UCSD-AML1 (cell line): ENCODE data around the gene PHACTR4.
"Not testable (repeated sequence)": the region's sequence is repeated elsewhere in the genome, so short reads cannot be mapped to it uniquely, and the experiment has no call there.

Source experiments
- DNase-seq: peaks from one replicate; lab custom pipeline; 2025; ENCODE audit not compliant: unreplicated experiment; lab: John Stamatoyannopoulos, UW

The PHACTR4 gene

GRCh38 chr1:28369371-28370238 lies at the start of gene PHACTR4:
TSS of gene PHACTR4 (plus strand) at chr1:28369740. CDS start at chr1:28407448, 37,708 bp downstream.
- DNase-seq, result peak; percentile 89

- DNase-seq, result no peak
These were observed 47.3 kb upstream of the PHACTR4 start for GRCh38 chr1:28322194-28322593.

DNA sequence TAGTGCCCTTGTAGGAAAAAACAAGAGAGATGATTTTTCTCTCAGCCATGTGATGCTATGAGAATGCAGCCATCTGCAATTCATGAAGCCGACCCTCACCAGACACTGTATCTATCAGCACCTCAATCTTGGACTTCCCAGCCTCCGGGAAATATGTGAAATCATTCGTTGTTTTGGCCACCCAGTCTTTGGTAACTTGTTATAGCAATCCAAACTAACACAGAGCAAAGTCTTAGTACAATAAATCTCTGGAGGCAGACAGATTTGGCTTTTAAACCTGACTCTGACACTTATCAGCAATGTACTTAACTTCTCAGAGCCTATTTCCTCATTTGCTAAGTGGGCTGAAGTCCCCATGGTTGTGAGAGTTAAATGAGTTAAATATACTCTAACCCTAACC lies 45.8 kb upstream of the PHACTR4 start:
- DNase-seq, result no peak

DNA sequence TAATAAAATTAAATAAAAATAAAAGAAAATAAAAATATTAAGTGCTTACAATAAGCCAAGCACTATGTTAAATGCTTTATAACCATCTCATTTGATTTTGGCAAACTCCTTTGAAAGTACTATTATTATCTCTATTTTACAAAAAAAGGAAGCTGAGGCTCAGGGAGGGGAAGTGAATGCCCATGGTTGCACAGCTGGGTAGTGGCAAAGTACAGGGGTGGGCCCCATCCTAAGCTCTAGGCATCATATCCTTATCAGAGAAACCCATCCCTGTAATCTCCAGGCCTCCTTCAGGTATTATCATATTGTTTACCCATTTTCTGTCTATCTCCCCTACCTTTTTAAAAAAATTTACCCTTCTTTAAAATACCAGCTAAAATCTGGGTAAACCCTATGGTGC lies 43.0 kb upstream of the PHACTR4 start:
- no peak for DNase-seq

DNA sequence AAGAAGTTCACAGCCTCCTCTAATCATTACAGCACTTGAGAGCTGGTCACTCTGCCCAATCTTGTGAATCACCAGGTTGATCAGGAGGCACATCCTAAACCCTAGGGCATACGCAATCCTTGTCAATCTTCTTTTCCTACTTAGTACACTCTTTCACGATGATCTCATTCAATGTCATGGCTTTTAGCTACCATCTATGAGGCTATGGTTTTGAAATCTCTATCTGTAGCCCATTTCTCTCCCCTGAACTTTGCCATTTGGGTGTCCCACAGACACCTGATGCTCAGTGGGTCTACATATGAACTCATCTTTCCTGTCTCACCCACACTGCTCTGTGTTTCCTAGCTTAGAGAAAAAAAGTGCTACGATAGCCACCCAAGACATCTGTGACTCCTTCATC lies 42.6 kb upstream of the PHACTR4 start:
- DNase-seq, result no peak

DNA sequence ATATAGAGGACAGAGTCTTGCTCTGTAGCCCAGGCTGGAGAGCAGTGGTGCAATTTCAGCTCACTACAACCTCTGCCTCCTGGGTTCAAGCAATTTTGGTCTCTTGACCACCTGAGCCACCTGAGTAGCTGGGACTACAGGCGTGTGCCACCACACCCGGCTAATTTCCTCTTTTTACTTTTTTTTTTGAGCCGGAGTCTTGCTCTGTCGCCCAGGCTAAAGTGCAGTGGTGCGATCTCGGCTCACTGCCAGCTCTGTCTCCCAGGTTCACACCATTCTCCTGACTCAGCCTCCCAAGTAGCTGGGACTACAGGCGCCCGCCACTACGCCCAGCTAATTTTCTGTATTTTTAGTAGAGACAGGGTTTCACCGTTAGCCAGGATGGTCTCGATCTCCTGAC lies 42.1 kb upstream of the PHACTR4 start:
- not testable (repeated sequence) for DNase-seq

- no peak for DNase-seq
These were observed 41.3 kb upstream of the PHACTR4 start for GRCh38 chr1:28328228-28328648.

GRCh38 chr1:28329395-28330153 lies 40.0 kb upstream of the PHACTR4 start:
- DNase-seq, result peak; percentile 40

- no peak for DNase-seq
These were observed 30.6 kb upstream of the PHACTR4 start for GRCh38 chr1:28338897-28339296.

DNA sequence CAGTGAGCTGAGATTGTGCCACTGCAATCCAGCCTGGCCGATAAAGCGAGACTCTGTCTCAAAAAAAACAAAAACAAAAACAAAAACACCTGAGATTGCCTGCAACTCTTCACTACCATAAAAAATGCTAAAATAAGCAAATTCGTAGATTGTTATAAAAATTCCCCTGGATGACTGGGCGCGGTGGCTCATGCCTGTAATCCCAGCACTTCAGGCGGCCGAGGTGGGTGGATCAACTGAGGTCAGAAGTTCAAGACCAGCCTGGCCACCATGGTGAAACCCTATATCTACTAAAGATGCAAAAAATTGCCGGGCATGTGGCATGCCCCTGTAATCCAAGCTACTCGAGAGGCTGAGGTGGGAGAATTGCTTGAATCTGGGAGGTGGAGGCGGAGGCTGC lies 30.0 kb upstream of the PHACTR4 start:
- no peak for DNase-seq

- DNase-seq, result no peak
These were observed 29.1 kb upstream of the PHACTR4 start for GRCh38 chr1:28340221-28340974.

- no peak for DNase-seq
These were observed 27.9 kb upstream of the PHACTR4 start for GRCh38 chr1:28341591-28341990.

GRCh38 chr1:28343405-28343804 lies 26.1 kb upstream of the PHACTR4 start:
- DNase-seq, result no peak

- DNase-seq, result not testable (repeated sequence)
These were observed 16.2 kb upstream of the PHACTR4 start for GRCh38 chr1:28353248-28353810.

- DNase-seq, result no peak
These were observed 15.4 kb upstream of the PHACTR4 start for GRCh38 chr1:28354121-28354520.

DNA sequence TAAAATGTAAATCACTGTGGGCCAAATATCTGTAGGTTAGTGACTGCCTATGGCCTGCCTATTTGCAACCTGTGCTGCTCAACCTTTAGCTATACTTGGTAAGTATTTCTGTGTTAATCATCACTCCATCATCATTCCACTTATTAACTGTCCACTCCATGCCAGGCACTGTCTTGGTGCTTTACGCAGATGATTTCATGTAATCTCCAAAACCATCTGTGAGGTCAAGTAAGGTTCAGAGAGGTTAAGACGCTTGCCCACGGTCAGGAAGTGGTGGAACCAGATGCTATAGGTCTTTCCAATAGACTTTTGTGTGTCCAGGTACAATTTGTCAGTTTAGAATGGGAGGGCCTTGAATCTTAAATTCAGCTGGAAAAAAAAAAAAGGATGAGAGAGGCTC lies 10.8 kb upstream of the PHACTR4 start:
- no peak for DNase-seq

- DNase-seq, result peak; percentile 62
These were observed 9.8 kb upstream of the PHACTR4 start for GRCh38 chr1:28359592-28360239.

GRCh38 chr1:28364888-28365287 lies 4.7 kb upstream of the PHACTR4 start:
- no peak for DNase-seq

- no peak for DNase-seq
These were observed 3.7 kb upstream of the PHACTR4 start for GRCh38 chr1:28365864-28366263.

- DNase-seq, result not testable (repeated sequence)
These were observed 932 bp upstream of the PHACTR4 start for GRCh38 chr1:28368608-28369007.
